HG03175 (cell line): ENCODE results near the gene NRCAM.
A peak's percentile ranks its signal among the peaks of the same experiment; 100 is the strongest.

ENCODE experiments used
- ATAC-seq: cut with Tn5 transposase; IDR thresholded peaks from one replicate; pipeline ENCODE4 v1.9.1; 2021; ENCODE audit warnings: mild to moderate bottlenecking, moderate library complexity; ENCODE audit not compliant: unreplicated experiment

Gene NRCAM

GRCh38 chr7:108140671-108141070 lies 315.6 kb downstream of the NRCAM start:
- ATAC-seq = no peak

DNA sequence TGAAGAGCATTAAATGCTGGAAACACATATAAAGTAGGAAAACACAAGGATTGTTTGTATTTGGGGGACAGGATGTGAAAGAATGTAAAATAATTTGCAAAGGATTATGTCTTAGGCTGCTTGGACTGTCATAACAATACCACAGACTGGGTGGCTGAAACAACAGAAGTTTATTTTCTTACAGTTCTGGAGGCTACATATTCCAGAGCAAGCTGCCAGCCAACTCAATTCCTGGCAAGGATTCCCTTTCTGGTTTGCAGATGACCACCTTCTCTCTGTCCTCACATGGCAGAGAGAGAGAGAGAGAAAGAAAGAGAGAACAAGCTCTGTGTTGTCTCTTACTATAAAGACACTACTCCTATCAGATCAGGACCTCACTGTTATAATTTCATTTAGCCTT lies 317.3 kb downstream of the NRCAM start:
- no peak for ATAC-seq

DNA sequence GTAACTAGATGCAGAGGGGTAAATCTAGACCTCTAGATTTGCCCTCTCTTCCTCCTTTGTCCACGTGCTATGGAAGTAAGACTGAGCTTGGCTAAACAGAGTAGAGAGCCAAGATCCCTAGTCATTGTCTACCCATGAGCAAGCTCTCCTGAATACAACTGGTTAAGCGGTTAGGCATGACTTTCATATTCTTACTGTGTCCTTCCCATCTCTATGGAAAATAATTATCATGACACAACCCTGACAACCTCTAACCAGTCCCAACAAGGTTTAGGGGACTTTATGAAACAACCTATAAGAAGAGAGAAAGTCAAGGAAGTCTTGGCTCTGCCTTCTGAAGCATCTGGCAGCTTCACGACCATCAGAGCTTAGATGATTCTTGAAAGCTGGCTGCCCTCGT lies 318.2 kb downstream of the NRCAM start:
- ATAC-seq = no peak

- ATAC-seq = no peak
Observed at GRCh38 chr7:108137040-108137439, 319.2 kb downstream of the NRCAM start.

DNA sequence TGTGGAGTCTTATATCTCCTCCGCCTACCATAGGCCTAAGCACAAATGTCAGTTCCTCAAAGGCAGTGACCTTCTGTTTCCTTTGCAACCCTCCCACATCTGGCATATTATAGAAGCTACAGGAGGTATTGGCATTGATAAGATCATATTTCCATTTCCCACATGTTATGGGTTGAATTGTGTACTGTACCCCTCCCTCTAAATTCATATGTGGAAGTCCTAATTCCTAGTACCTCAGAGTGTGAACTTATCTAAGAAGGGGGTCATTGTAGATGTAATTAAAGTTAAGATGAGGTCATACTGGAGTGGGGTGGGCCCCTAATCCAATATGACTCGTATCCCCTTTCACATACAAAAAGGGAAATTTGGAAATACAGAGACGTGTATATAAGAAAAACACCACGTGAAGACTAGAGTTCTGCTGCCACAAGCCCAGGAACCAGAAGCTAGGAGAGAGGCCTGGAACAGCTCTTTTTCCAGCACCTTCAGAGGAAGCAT lies 320.0 kb downstream of the NRCAM start:
- ATAC-seq = peak; percentile 20

DNA sequence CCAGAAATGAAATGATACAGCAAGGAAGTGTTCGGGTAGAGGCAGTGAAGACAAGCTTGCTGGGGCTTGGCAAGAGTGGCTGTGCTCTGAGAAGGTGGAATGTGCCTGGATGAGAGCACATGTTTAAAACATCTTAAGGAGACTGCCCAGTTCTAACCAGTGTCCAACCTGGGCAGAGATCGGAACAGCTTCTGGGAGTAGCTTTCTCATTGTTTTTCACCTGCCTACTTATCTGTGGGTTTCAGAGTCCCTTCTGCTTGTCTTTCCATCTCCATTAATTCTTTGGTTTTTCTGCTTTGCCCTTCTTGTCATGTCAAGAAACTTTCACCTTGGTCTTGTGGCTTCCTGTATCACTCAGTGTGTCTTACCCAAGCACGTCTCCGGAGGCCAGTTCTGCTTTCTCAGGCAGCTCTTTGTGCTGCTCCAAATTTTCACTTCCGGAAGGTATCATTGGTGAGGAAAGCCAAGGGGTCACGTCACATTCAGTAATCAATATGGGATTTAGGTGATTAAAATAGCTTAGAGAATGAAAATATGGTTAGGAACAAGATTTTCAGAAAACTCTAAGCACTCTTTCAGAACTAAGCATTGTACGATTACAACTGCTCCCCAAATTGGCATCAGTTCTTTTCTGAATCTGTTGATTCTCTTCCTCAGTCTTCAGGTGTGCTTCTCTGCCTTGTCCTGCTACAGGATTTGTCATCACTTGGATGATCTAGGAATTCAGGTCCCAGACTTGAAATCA lies 320.6 kb downstream of the NRCAM start:
- peak; percentile 98 for ATAC-seq

DNA sequence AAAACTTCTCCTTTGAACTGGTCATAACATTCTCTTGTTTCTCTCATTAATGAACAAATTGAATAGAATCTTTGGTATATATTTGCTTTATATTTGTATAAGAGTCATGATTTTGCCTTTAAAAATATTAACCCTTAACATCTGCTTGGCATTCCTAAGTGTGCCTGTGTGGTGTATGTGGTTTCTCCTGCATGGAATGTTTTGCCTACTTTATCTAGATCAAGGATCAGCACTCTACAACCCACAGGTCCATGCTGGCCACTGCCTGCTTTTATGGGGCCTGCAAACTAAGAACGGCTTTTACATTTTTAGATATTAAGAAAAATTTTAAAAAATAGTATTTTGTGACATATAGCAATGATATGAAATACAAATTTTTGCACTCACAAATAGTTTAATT lies 321.8 kb downstream of the NRCAM start:
- ATAC-seq = no peak

DNA sequence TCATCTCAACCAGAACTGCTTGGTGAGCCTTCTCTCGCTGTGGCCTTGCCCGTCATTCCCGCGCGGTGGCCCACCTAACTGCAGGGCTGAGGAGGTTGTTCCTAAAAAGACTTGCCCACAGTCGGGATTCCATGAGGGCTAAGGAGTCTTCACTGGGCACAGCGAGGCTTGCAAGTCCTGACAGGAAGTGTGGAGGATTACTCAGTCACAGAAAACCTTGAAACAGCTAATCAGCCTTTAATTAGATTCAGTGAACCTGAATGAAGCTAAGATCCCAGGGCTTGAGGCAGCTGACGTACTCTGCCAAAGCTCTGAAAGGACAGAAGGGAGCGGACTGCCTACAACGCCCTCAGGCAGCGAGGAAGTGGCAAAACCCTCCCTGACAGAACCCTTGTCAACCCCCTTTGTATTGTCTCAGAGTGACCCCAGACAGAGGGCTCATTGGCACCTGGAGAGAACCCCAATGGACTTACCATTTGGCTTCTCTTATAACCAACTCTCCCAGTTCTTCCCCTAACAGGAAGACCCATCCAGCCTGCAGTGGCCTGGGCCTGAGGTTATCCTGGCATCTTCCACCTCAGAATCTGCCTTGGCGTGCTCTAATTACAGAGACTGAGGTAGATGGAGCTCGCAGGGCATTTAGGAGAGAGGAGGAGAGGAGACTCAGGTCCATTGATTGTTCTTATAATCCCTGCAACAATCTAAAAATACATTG lies 323.5 kb downstream of the NRCAM start:
- ATAC-seq = no peak

- no peak for ATAC-seq
Observed at GRCh38 chr7:108130261-108130660, 326.0 kb downstream of the NRCAM start, which contains the start of gene LAMB4. Gene LAMB4, minus strand, starts transcription at chr7:108130361. Its CDS starts 7,197 bp downstream, at chr7:108123164.

DNA sequence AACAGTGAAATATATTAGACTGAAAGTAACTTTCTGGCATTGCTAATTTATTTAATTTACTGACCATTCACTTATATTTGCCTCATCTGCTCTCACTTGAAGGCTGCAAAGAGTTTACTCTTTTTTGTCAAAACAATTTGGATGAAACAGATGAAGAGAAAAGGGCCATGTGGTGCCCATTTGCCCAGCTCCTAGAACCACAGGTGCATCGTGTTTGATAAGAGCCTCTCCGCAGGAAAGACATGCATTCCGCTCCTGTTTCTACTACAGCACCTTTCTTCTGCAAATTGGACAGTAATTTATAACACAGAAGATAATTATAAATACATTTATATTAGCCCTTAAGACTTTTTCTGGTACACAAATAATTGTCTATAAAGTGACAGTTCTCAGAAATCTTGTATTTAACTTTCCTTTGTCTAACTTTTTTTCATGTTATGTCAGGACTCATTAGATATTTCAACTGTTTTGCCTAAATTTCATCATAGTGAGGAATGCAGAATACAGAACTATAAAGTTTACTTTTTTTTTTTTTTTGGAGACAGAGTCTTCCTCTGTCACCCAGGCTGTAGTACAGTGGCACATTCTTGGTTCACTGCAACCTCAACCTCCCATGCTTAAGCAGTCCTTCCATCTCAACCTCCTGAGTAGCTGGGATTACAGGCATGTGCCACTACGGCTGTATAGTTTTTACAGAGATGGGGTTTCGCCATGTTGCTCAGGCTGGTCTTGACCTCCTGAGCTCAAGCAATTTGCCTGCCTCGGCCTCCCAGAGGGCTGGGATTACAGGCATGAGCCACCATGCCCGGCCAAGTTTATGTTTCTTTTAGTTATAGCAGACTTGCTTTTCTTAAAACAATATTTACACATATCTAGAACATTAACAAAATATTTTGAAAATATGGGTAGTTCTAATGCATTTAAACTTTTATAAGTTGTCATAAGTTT lies 326.9 kb downstream of the NRCAM start:
- ATAC-seq = no peak

- no peak for ATAC-seq
Observed at GRCh38 chr7:108128514-108128913, 327.7 kb downstream of the NRCAM start.

- ATAC-seq = no peak
Observed at GRCh38 chr7:108127461-108127860, 328.8 kb downstream of the NRCAM start.

- no peak for ATAC-seq
Observed at GRCh38 chr7:108124820-108125219, 331.4 kb downstream of the NRCAM start.

GRCh38 chr7:108122181-108122580 lies 334.1 kb downstream of the NRCAM start:
- ATAC-seq = no peak

GRCh38 chr7:108120933-108121332 lies 335.3 kb downstream of the NRCAM start:
- no peak for ATAC-seq

GRCh38 chr7:108120196-108120595 lies 336.0 kb downstream of the NRCAM start:
- ATAC-seq = no peak

DNA sequence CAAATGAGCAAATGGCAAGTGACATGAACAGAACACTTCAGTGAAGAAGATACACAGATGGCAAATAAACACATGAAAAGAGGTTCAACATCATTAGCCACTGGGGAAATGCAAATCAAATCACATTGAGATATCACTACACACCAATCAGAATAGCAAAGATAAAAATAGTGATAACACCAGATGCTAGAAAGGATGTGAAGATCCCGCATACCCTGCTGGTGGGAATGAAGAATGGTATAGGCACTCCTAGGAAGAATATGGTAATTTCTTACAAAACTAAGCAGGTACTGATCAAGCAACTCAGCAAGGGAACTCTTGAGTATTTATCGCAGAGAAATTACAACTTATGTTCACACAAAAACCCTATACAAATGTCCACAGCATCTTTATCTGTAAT lies 337.3 kb downstream of the NRCAM start:
- ATAC-seq = no peak

DNA sequence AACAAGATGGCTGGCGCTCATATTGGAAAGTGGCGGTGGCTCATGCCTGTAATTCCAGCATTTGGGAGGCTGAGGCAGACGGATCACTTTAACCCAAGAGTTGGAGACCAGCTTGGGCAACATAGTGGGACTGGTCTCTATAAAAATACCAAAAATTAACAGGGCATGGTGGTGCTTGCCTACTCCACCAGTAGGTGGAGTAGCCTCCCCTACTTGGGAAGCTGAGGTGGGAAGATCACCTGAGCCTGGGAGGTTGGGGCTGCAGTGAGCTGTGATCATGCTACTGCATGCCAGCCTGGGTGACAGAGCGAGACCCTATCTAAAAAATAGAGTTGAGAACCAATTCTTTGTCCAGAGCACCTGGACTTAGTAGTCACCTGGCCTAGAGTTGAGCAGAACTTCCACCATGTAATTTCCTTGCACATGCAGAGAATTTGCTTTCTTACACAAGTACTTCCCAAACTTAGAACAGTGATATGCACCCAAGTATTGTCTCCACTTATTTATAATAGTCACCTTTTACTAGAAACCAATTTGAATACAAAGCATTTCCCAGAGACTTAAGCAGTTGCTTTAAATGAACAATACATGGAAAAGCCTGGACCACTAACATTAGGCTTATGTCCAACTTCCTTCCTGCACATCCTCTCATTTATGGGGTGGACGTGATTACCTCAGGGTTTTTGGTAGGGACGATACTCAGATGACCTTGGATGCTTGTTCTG lies 342.0 kb downstream of the NRCAM start:
- ATAC-seq = peak; percentile 83

DNA sequence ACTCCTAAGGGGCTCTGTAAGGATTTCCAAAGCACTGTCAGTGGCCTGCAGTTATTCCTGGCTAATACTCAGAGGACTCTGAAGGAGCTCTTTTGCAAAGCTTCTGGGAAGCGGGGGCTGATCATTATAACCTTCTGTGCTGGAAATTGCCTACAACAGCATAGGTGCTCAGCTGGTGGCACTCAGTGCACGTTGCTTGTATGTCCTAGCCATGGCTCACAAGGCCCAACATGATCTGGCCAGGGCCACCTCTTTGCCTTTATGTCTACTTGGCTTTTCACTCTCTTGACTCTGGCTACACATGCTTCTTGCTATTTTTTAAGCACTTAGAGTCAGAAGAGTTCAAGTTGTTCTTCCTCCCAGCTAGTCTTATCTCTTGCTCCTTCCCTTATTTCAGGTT lies 343.6 kb downstream of the NRCAM start:
- ATAC-seq = no peak

- ATAC-seq = peak; percentile 58
Observed at GRCh38 chr7:108109221-108109908, 346.9 kb downstream of the NRCAM start.
